ENCODE results near the gene KLRC4. TPM values are rescaled to one million over a fixed set of nuclear protein-coding genes. Genes with fewer than 3 reads are reported as not detected.

The KLRC4 gene
- total RNA-seq, 1 donor from 2014 or later = 1.9 TPM

DNA sequence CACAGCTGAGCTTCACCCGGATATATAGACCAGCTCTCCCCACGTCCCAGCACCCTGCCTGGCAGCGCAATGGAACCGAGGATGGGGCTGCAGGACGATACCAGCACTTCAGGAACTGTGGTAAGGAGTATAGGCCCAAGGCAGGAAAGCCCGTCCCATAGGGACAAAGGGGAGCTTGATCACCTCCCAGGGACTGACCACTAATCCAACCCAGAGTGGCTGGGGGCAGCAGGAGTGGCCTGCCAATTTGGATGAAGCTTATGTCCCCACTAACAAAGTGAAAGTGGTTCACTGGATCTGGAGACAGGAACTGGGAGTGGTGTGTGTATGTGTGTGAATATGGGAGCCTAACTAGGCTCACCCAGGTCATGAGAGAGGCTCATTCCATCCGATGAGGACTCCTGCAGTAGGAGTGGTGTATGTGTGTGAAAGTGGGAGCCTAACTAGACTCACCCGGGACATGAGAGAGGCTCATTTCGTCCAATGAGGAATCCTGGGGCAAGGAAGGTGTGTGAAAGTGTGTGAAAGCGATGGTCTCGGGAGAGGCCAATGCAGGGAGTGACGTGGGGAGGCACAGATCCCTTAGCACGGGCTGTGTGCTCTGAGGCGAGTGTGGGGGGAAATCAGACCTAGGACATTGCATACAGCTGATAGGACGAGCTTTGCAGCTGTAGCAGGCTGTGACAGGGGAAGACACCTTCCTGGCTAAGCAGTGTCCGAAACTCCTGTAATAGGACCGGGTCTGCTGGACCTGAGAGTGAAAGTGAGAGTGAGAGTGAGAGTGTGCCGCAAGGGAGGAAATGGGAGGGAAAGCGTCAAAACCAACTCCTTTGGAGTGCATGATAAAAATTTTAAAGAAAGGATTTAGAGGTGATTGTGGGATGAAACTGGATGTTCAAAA lies 45.4 kb downstream of the KLRC4 start:
- Histone ChIP-seq H3K4me1 (peaks cover 22% of the 10 kb centered on the region), H3K27me3 (no peaks in the 10 kb centered on the region), H3K36me3 (no peaks in the 10 kb centered on the region), H3K9me3 (no peaks in the 10 kb centered on the region), H3K4me3 (peak overlapping the region; percentile 69), H3K27ac (peak overlapping the region; percentile 93)
- TF ChIP-seq, protein P1, sequence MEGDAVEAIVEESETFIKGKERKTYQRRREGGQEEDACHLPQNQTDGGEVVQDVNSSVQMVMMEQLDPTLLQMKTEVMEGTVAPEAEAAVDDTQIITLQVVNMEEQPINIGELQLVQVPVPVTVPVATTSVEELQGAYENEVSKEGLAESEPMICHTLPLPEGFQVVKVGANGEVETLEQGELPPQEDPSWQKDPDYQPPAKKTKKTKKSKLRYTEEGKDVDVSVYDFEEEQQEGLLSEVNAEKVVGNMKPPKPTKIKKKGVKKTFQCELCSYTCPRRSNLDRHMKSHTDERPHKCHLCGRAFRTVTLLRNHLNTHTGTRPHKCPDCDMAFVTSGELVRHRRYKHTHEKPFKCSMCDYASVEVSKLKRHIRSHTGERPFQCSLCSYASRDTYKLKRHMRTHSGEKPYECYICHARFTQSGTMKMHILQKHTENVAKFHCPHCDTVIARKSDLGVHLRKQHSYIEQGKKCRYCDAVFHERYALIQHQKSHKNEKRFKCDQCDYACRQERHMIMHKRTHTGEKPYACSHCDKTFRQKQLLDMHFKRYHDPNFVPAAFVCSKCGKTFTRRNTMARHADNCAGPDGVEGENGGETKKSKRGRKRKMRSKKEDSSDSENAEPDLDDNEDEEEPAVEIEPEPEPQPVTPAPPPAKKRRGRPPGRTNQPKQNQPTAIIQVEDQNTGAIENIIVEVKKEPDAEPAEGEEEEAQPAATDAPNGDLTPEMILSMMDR (IDR thresholded peaks at IDR 0.05) = no peak
- intact Hi-C loops (cut with DNase I) = no loop called here
- DNase-seq (no peak), ATAC-seq (peak; percentile 77)

- peak overlapping the region; percentile 69 for H3K4me3 ChIP-seq
- no peaks in the 10 kb centered on the region for H3K9me3 ChIP-seq
- TF ChIP-seq, protein P1 (IDR thresholded peaks at IDR 0.05) = no peak
- DNase-seq (no peak), ATAC-seq (no peak)
- H3K36me3 ChIP-seq = no peaks in the 10 kb centered on the region
- H3K27ac ChIP-seq = peak overlapping the region; percentile 93
- intact Hi-C loops (cut with DNase I) = no loop called here
- H3K27me3 ChIP-seq = no peaks in the 10 kb centered on the region
- peaks cover 22% of the 10 kb centered on the region for H3K4me1 ChIP-seq
Measured at GRCh38 chr12:10363658-10363913, 46.0 kb downstream of the KLRC4 start.

GRCh38 chr12:10362828-10363657 lies 46.5 kb downstream of the KLRC4 start:
- TF ChIP-seq, protein P1 (IDR thresholded peaks at IDR 0.05) = no peak
- H3K27ac ChIP-seq = peak overlapping the region; percentile 93
- H3K4me1 ChIP-seq = peaks cover 22% of the 10 kb centered on the region
- no peaks in the 10 kb centered on the region for H3K36me3 ChIP-seq
- ATAC-seq (no peak), DNase-seq (no peak)
- intact Hi-C loops (cut with DNase I) = no loop called here
- no peak overlapping the region for H3K4me3 ChIP-seq
- no peaks in the 10 kb centered on the region for H3K9me3 ChIP-seq
- H3K27me3 ChIP-seq = no peaks in the 10 kb centered on the region

GRCh38 chr12:10362325-10362724 lies 47.2 kb downstream of the KLRC4 start:
- no peak for ATAC-seq
- TF ChIP-seq, protein P1 (IDR thresholded peaks at IDR 0.05) = no peak
- Histone ChIP-seq H3K9me3 (no peaks in the 10 kb centered on the region), H3K4me1 (peaks cover 22% of the 10 kb centered on the region), H3K27me3 (no peaks in the 10 kb centered on the region), H3K4me3 (no peak overlapping the region), H3K27ac (peak overlapping the region; percentile 93), H3K36me3 (no peaks in the 10 kb centered on the region)
- DNase-seq = no peak
- intact Hi-C loops (cut with DNase I) = no loop called here

- no peaks in the 10 kb centered on the region for H3K27me3 ChIP-seq
- H3K36me3 ChIP-seq = no peaks in the 10 kb centered on the region
- no peak for DNase-seq
- intact Hi-C loops (cut with DNase I) = no loop called here
- TF ChIP-seq, protein P1 (IDR thresholded peaks at IDR 0.05) = no peak
- ATAC-seq = no peak
- peak overlapping the region; percentile 38 for H3K27ac ChIP-seq
- peaks cover 20% of the 10 kb centered on the region for H3K4me1 ChIP-seq
- no peak overlapping the region for H3K4me3 ChIP-seq
- H3K9me3 ChIP-seq = no peaks in the 10 kb centered on the region
Measured at GRCh38 chr12:10361622-10362021, 47.9 kb downstream of the KLRC4 start.
